Measurements from ENCODE around the gene C6orf47.

GRCh38 chr6:31639449-31639861, 21.1 kb downstream of the C6orf47 start:
- TF ChIP-seq TAF1 (IDR thresholded peaks at IDR 0.05; ENCODE audit: low read depth, low read length) (no peak), POLR2A (IDR thresholded peaks at IDR 0.05; ENCODE audit: low read depth, low read length) (no peak; the same call in 1 of the 2 replicates), POLR2AphosphoS5 (IDR thresholded peaks at IDR 0.05; ENCODE audit: low read depth, low read length) (no peak), PAX5 (IDR thresholded peaks at IDR 0.05; ENCODE audit: insufficient read depth, low read length, severe bottlenecking) (no peak), POU2F2 (IDR thresholded peaks at IDR 0.05; ENCODE audit: low read depth, low read length) (no peak)
